Smooth muscle cell (in vitro differentiated cells): ENCODE measurements around the gene LYZL1. TPM values are rescaled to one million over a fixed set of nuclear protein-coding genes. Genes with fewer than 3 reads are reported as not detected.

Source experiments
- DNase-seq: peaks from one replicate; lab custom pipeline; 2025; ENCODE audit not compliant: unreplicated experiment; lab: John Stamatoyannopoulos, UW
- H2AFZ ChIP-seq: fragments of 200-600 bp; sonication (generic); 2 replicates; pipeline ENCODE4 v1.6.0; 2016; ENCODE audit warnings: antibody characterized with exemption, low read depth, mild to moderate bottlenecking
- H3F3A ChIP-seq: fragments of 200-600 bp; sonication (generic); 2 replicates; pipeline ENCODE4 v1.6.0; 2017; ENCODE audit warnings: antibody characterized with exemption, low read depth
- H3K27ac ChIP-seq: fragments of 200-600 bp; sonication (generic); 2 replicates; pipeline ENCODE4 v1.5.1; 2016; ENCODE audit warnings: low read depth, mild to moderate bottlenecking
- H3K27me3 ChIP-seq: fragments of 200-600 bp; sonication (generic); 2 replicates; pipeline ENCODE4 v1.6.1; 2016; ENCODE audit warnings: low read depth, mild to moderate bottlenecking
- H3K36me3 ChIP-seq: fragments of 200-600 bp; sonication (generic); 2 replicates; pipeline ENCODE4 v1.5.1; 2016; ENCODE audit warnings: low read depth
- H3K4me1 ChIP-seq: fragments of 200-600 bp; sonication (generic); 2 replicates; pipeline ENCODE4 v1.5.1; 2016; ENCODE audit warnings: low read depth
- H3K4me2 ChIP-seq: fragments of 200-600 bp; sonication (generic); 2 replicates; pipeline ENCODE4 v1.6.0; 2016; ENCODE audit warnings: mild to moderate bottlenecking
- H3K4me3 ChIP-seq: fragments of 200-600 bp; sonication (generic); 2 replicates; pipeline ENCODE4 v1.5.1; 2016; ENCODE audit warnings: mild to moderate bottlenecking
- H3K79me2 ChIP-seq: fragments of 200-600 bp; sonication (generic); 2 replicates; pipeline ENCODE4 v1.6.0; 2016; ENCODE audit warnings: low read depth, mild to moderate bottlenecking
- H3K9ac ChIP-seq: fragments of 200-600 bp; sonication (generic); 2 replicates; pipeline ENCODE4 v1.6.0; 2016; ENCODE audit warnings: low read depth
- H3K9me3 ChIP-seq: fragments of 200-600 bp; sonication (generic); replicated peaks from 2 replicates; pipeline ENCODE4 v1.5.1; 2016; ENCODE audit warnings: low read depth
- H4K20me1 ChIP-seq: fragments of 200-600 bp; sonication (generic); 2 replicates; pipeline ENCODE4 v1.6.0; 2016; ENCODE audit warnings: low read depth
- WGBS: methylation state at CpG from one replicate; pipeline ENCODE4 v1.1.7; 2016; ENCODE audit warnings: low lambda C conversion rate; 5-methylcytosine and 5-hydroxymethylcytosine counted together
- polyA plus RNA-seq: library from polyadenylated mRNA; unstranded; fragments of >200 nt; fragmentation: Nextera tagmentation; extraction: Ambion mirVana; gene quantifications from 2 replicates; pipeline ENCODE4 v1.2.1, GENCODE V29; 2016
- total RNA-seq: library from RNA; depleted of rRNA; stranded (reverse); fragments of >200 nt; gene quantifications from 2 replicates; pipeline ENCODE4 v1.2.3, GENCODE V29; 2014
- TF ChIP-seq, protein P1 (sequence below): fragments of 200-600 bp; sonication (generic); IDR thresholded peaks from 2 replicates; pipeline ENCODE4 v1.5.1; 2017; ENCODE audit warnings: borderline replicate concordance, mild to moderate bottlenecking, antibody characterized with exemption; ENCODE audit not compliant: insufficient read depth, poor library complexity, severe bottlenecking

LYZL1 gene
- total and polyA plus RNA-seq, 2 experiments from 2014 or later, result not detected

DNA sequence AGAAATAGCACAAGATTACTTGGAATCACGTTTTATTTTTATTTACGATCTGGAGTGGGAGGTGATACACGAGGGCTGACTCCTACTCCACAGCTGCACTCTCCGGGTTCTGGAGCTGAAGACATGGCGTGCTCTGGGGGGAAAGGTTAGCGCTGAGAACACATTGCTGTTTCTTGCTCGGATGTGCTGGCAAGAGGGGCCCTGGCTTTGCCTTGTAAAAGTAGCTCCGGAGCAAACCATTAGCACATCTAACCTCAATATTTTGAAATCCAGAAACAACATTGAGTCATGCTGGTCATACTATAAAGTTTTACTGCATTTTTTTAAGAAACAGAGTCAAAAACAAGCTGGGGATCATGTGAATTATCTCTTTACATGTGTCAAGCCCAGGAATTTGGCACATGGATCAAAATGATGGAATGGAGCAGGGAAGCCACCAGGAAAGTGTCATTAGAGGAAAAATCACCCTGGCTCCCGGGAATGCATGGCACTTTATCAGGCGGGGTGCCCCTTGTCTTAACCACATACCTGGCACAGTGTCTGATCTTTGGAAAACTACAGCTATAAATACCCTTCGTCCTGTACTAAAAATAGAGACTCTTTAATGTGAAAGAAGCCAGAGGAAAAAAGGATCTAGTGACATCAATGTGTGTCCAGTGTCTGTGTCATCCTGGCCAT is 31.6 kb upstream of the LYZL1 start:
- TF ChIP-seq, protein P1, sequence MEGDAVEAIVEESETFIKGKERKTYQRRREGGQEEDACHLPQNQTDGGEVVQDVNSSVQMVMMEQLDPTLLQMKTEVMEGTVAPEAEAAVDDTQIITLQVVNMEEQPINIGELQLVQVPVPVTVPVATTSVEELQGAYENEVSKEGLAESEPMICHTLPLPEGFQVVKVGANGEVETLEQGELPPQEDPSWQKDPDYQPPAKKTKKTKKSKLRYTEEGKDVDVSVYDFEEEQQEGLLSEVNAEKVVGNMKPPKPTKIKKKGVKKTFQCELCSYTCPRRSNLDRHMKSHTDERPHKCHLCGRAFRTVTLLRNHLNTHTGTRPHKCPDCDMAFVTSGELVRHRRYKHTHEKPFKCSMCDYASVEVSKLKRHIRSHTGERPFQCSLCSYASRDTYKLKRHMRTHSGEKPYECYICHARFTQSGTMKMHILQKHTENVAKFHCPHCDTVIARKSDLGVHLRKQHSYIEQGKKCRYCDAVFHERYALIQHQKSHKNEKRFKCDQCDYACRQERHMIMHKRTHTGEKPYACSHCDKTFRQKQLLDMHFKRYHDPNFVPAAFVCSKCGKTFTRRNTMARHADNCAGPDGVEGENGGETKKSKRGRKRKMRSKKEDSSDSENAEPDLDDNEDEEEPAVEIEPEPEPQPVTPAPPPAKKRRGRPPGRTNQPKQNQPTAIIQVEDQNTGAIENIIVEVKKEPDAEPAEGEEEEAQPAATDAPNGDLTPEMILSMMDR, result no peak
- peak; percentile 46 for DNase-seq
- peak overlapping the region; percentile 73 for H3K4me2 ChIP-seq
- H3K9me3 ChIP-seq, result no peaks in the 10 kb centered on the region
- no peak overlapping the region for H2AFZ ChIP-seq
- peaks cover 50% of the 10 kb centered on the region for H3K4me1 ChIP-seq
- WGBS, result 2% methylated on average over 11 of the region's 11 CpGs
- H3K36me3 ChIP-seq, result no peaks in the 10 kb centered on the region
- H4K20me1 ChIP-seq, result no peaks in the 10 kb centered on the region
- peak overlapping the region; percentile 99 for H3K27ac ChIP-seq
- no peaks in the 10 kb centered on the region for H3K79me2 ChIP-seq
- H3K27me3 ChIP-seq, result no peaks in the 10 kb centered on the region
- H3F3A ChIP-seq, result peaks cover 36% of the 10 kb centered on the region
- H3K4me3 ChIP-seq, result peak overlapping the region; percentile 23
- H3K9ac ChIP-seq, result peak overlapping the region; percentile 83

DNA sequence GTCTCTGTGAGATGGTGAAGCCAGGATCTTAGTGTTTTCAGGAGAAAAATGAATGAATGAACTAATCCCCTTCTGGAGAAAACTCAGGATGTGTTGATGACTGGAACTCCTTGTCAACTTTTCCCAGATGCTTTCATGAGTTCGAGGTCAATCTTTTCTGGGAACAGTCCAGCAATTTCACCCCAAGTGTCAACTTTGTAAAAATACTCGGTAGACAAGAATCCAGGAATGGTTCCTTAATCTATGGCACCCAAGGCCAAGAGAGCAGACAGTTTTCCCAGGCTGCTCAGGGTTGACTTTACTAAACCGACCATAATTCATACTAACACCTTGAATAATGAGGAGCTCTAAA is 31.1 kb upstream of the LYZL1 start:
- H3K4me3 ChIP-seq, result no peak overlapping the region
- WGBS, result 17% methylated on average over 3 of the region's 3 CpGs
- TF ChIP-seq, protein P1, result no peak
- no peaks in the 10 kb centered on the region for H3K36me3 ChIP-seq
- no peaks in the 10 kb centered on the region for H3K9me3 ChIP-seq
- H3F3A ChIP-seq, result peaks cover 31% of the 10 kb centered on the region
- H3K4me1 ChIP-seq, result peaks cover 48% of the 10 kb centered on the region
- H3K27ac ChIP-seq, result peak overlapping the region; percentile 99
- no peaks in the 10 kb centered on the region for H3K79me2 ChIP-seq
- H2AFZ ChIP-seq, result no peak overlapping the region
- H3K9ac ChIP-seq, result peak overlapping the region; percentile 40
- no peak for DNase-seq
- H3K27me3 ChIP-seq, result no peaks in the 10 kb centered on the region
- no peaks in the 10 kb centered on the region for H4K20me1 ChIP-seq
- H3K4me2 ChIP-seq, result peak overlapping the region; percentile 27

DNA sequence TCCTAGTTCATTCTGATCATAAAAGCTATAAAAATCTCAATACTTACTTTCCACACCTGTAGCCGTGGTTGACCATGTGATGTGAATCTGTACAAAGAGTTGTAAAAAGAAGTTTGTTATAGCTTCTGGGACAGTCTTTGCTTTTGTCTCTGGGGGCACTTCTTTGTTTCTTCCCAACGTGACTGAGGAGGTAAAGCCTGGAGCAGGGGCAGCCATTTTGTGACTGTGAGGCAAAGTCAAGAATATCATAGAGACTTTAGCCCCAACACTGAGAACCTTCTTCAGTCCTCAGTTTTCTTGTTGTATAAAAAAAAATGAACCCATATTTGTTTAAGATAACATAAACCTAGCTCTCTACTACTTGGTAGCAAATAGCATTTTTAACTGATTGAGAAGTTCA is 29.4 kb upstream of the LYZL1 start:
- H3K27ac ChIP-seq, result peak overlapping the region; percentile 99
- H3K4me1 ChIP-seq, result peaks cover 31% of the 10 kb centered on the region
- no peaks in the 10 kb centered on the region for H3K36me3 ChIP-seq
- peaks cover 22% of the 10 kb centered on the region for H3F3A ChIP-seq
- DNase-seq, result no peak
- H3K9ac ChIP-seq, result no peak overlapping the region
- TF ChIP-seq, protein P1, result no peak
- no peak overlapping the region for H3K4me2 ChIP-seq
- H3K9me3 ChIP-seq, result no peaks in the 10 kb centered on the region
- no peaks in the 10 kb centered on the region for H3K27me3 ChIP-seq
- WGBS, result 98% methylated on average over 2 of the region's 2 CpGs
- H3K4me3 ChIP-seq, result no peak overlapping the region
- H4K20me1 ChIP-seq, result no peaks in the 10 kb centered on the region
- H3K79me2 ChIP-seq, result no peaks in the 10 kb centered on the region
- no peak overlapping the region for H2AFZ ChIP-seq

DNA sequence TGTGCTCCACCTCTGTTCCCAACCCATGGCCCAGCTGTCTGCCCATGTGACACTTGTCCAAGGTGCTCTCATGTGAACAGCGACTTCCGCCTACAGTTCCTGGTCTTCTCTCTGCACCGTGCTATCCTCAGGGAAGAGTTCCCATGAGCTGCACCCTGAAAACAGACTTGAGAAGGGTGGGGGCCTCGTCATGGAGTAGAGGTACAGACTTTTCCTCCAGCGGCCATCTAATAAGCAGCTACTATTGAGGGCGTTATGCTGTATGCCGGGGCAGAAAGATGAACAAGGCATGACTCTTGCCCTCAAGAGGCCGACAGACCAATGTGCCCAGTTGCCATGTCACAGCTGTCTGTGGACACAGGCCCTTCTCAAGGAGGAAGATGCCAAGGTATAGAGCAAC is 25.4 kb upstream of the LYZL1 start:
- no peak overlapping the region for H3K4me3 ChIP-seq
- H3K4me2 ChIP-seq, result no peak overlapping the region
- no peaks in the 10 kb centered on the region for H3K27me3 ChIP-seq
- no peak overlapping the region for H2AFZ ChIP-seq
- no peaks in the 10 kb centered on the region for H3K9me3 ChIP-seq
- no peaks in the 10 kb centered on the region for H3K36me3 ChIP-seq
- no peak overlapping the region for H3K9ac ChIP-seq
- no peaks in the 10 kb centered on the region for H3K79me2 ChIP-seq
- TF ChIP-seq, protein P1, result no peak
- peaks cover 12% of the 10 kb centered on the region for H3K4me1 ChIP-seq
- H3K27ac ChIP-seq, result no peak overlapping the region
- no peaks in the 10 kb centered on the region for H4K20me1 ChIP-seq
- no peak for DNase-seq
- no peaks in the 10 kb centered on the region for H3F3A ChIP-seq
- 96% methylated on average over 8 of the region's 8 CpGs for WGBS
